ENCODE data around the gene TLE5. TPM values are rescaled to one million over a fixed set of nuclear protein-coding genes. Genes with fewer than 3 reads are reported as not detected.

TLE5 gene
- total and polyA plus RNA-seq, 2 of the 4 experiments (the other 2 are of a cell fraction): 119 to 407 TPM

- dilution Hi-C loops (cut with HindIII; ENCODE audit: low sequenced_read_pairs, unreplicated experiment) (no loop called here), intact Hi-C loops (cut with micrococcal nuclease) (no loop called here), in situ Hi-C loops (cut with MboI; ENCODE audit: low sequenced_read_pairs) (no loop called here)
- Histone ChIP-seq H2BK120ac (ENCODE audit: low read depth, low read length) (no peak overlapping the region), H4K20me1 (ENCODE audit: insufficient read depth, low read length) (no peaks in the 10 kb centered on the region), H2BK15ac (ENCODE audit: low read depth, low read length) (no peak overlapping the region), H2BK20ac (ENCODE audit: low read depth, low read length) (no peak overlapping the region), H3K4me2 (ENCODE audit: low read depth, low read length) (no peak overlapping the region), H3K27me3 (ENCODE audit: control insufficient read depth, insufficient read depth, low read length) (no peaks in the 10 kb centered on the region), H3K14ac (replicated peaks; ENCODE audit: low read depth, low read length) (no peak overlapping the region), H2AK5ac (ENCODE audit: low read depth, low read length) (no peak overlapping the region), H3K4me1 (ENCODE audit: control insufficient read depth, insufficient read depth, low read length) (peaks cover 2% of the 10 kb centered on the region; the same call in 1 of the 2 replicates), H3K79me1 (ENCODE audit: low read depth in 1 of 2, low read length in 2 of 2) (no peaks in the 10 kb centered on the region), H3K9ac (ENCODE audit: low read depth, low read length) (no peak overlapping the region), H3K23ac (ENCODE audit: low read depth, low read length) (no peak overlapping the region), H3K9me1 (ENCODE audit: insufficient read depth, low read length) (no peaks in the 10 kb centered on the region), H2AFZ (replicated peaks; ENCODE audit: low read length, poor library complexity) (peak overlapping the region; percentile 8), H3K9me3 (ENCODE audit: control insufficient read depth, insufficient read depth, low read length) (no peaks in the 10 kb centered on the region), H3K4me3 (ENCODE audit: insufficient read depth, low read depth, low read length) (no peak overlapping the region), H2BK5ac (ENCODE audit: low read depth, low read length, poor library complexity, severe bottlenecking) (no peak overlapping the region), H3K18ac (ENCODE audit: low read depth, low read length) (no peak overlapping the region), H2AK9ac (replicated peaks; ENCODE audit: low read depth, low read length, poor library complexity) (no peak overlapping the region), H3K36me3 (ENCODE audit: control insufficient read depth, insufficient read depth, low read length) (no peaks in the 10 kb centered on the region), H4K91ac (ENCODE audit: insufficient read depth, low read depth, low read length) (no peak overlapping the region), H3K27ac (ENCODE audit: insufficient read depth, low read length) (no peak overlapping the region), H4K8ac (ENCODE audit: low read depth in 2 of 2, low read length in 2 of 2) (no peak overlapping the region), H3K56ac (ENCODE audit: extremely low read depth, insufficient read depth, low read length) (no peak overlapping the region), H3K4ac (ENCODE audit: low read depth, low read length) (no peak overlapping the region), H4K5ac (ENCODE audit: low read depth, low read length) (no peak overlapping the region)
- WGBS, 2 experiments (ENCODE audit: extremely low coverage in 2 of 2, insufficient read length in 1 of 2): 100% methylated on average over 1 of the region's 10 CpGs; no CpG with 5 or more reads in 1 of the 2 experiments
- ChIA-PET CTCF (interaction anchor here (1.5 kb wide), 1 partner anchor 22 kb away, joined by 4 read pairs; no protein-coding TSS in a partner anchor), POLR2A (ENCODE audit: unreplicated experiment) (no interaction called here)
- no peak for DNase-seq
- no peak for TF ChIP-seq CTCF (conservative IDR thresholded peaks at IDR 0.05; ENCODE audit: low read depth, low read length)
- no peak for TF ChIP-seq ELK1 (IDR thresholded peaks at IDR 0.05; ENCODE audit: borderline replicate concordance, low read depth, low read length)
- TF ChIP-seq RAD21 (IDR thresholded peaks at IDR 0.05; ENCODE audit: low read length): no peak
- no peak for TF ChIP-seq BHLHE40 (IDR thresholded peaks at IDR 0.05; ENCODE audit: low read depth, low read length)
- no peak for TF ChIP-seq CEBPB (IDR thresholded peaks at IDR 0.05; ENCODE audit: low read depth, low read length)
- TF ChIP-seq NFE2L2 (IDR thresholded peaks at IDR 0.05; ENCODE audit: low read depth, low read length): no peak
- no peak for TF ChIP-seq MAZ (IDR thresholded peaks at IDR 0.05; ENCODE audit: borderline replicate concordance, low read depth, low read length)
- TF ChIP-seq RFX5 (IDR thresholded peaks at IDR 0.05; ENCODE audit: low read depth, low read length): no peak
- ATAC-seq (ENCODE audit: low read depth): no peak
- no TSS peak for BruUV-seq (replicated peaks)
Measured at GRCh38 chr19:3082331-3082730, 20.0 kb upstream of the TLE5 start.

Data from IMR-90 (cell line).